H4 (cell line): ENCODE results near the gene CCNL2. TPM values are rescaled to one million over a fixed set of nuclear protein-coding genes. Genes with fewer than 3 reads are reported as not detected.
"Not testable (repeated sequence)": the region's sequence is repeated elsewhere in the genome, so short reads cannot be mapped to it uniquely, and the experiment has no call there.

Experiments used
- DNase-seq: peaks from one replicate; pipeline ENCODE4 v3.0.0-alpha.2; 2015; ENCODE audit warnings: low spot score
- total RNA-seq: library from RNA; depleted of rRNA; stranded (reverse); fragments of >200 nt; shearing (Covaris generic); gene quantifications from 2 replicates; pipeline ENCODE4 v1.2.3, GENCODE V29; 2014

The CCNL2 gene
- total RNA-seq, 1 experiment from 2014 or later = 49.4 TPM

DNA sequence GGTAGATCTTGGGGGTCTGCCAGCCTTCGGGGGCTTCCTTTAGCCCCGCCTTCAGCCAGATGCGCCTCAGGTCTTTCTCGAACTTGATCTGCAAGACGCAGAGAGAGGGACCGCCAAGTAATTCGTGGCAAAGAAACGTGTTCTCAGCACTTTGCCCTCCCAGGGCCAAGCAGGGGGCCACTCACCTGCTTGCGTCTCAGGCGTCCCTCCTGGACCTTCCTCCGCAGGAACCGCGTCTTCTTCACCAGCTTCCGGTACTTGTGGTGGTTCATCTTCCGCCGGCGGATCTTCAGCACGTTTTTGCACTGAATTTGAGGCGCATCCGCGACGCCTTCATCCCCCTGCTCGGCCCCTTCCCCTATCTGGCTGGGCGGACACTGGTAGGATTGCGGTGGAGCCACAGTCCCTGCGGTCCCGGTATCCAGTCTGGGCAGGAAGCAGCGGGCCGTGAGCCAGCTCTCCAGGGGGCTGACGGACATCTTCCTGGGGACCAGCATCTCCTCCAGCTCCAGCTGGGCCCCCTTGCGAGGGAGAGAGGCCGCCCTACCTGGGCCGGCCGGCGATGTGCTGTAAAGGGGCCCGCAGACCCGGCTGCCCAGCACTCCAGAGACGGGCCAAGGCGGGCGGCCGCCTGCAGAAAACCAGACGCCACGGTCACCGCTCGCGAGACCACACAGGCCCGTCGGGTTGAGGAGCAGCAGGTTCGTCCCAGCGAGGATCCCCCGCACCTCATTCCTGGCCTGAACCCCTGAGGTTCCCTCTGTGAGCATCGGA lies 25.1 kb downstream of the CCNL2 start:
- no peak for DNase-seq

GRCh38 chr1:1373051-1373814 lies 25.9 kb downstream of the CCNL2 start:
- DNase-seq = no peak

- DNase-seq = no peak
Observed at GRCh38 chr1:1371746-1372711, 27.1 kb downstream of the CCNL2 start.

DNA sequence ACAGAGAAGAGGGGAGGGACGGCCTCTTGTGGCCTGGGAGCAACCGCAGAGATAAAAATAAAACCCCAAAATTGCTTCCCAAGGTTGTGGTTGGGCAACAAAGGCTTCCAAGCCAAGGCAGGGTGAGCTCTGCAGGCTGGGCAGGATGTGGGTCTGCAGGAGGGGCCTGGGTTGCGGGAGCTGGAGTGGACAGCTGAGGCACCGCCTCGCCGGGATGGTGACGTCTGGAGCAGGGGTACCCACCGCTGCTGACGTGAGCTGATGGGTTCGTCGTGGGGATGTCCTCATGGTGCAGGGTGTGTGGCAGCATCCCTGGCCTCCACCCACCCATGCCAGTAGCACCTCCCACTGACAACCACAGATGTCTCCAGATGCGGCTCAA lies 27.8 kb downstream of the CCNL2 start:
- DNase-seq = no peak

DNA sequence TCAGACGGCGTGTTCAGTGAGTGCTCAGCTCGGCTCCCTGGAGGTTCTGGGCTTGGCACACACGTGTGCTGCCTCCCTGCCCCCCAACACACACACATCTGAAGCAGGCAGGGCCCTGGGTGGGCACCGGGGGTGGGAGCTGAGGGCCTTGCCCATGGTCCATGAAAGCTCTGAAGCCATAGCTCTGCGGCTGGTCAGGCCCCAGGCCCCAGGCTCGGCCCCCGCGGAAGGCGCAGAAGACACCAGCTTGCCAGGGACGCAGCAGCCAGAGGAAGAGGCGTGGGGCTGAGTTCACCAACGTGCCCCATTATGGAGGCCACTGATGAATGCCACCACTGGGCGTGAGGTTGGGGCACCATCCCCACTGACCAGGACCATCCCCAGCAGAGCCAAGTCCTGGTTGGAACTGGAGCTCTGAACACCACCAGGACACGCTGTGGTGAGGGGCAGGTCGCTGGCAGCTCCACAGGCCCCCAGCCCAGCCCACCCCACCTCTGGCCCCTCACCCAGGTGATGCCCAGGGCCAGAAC lies 28.3 kb downstream of the CCNL2 start:
- no peak for DNase-seq

DNA sequence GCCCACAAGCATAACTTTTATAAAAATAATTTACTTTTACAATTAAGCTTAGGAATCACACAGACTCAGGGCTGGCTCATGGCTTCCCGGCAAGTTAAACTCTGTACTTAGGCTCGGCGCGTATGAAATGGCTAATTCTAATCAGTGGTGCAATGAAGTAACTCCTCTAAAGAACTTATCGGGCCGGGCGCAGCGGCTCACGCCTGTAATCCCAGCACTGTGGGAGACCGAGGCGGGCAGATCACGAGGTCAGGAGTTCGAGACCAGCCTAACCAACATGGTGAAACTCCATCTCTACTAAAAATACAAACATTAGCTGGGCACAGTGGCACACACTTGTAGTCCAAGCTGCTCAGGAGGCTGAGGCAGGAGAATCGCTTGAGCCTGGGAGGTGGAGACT lies 29.0 kb downstream of the CCNL2 start:
- not testable (repeated sequence) for DNase-seq

DNA sequence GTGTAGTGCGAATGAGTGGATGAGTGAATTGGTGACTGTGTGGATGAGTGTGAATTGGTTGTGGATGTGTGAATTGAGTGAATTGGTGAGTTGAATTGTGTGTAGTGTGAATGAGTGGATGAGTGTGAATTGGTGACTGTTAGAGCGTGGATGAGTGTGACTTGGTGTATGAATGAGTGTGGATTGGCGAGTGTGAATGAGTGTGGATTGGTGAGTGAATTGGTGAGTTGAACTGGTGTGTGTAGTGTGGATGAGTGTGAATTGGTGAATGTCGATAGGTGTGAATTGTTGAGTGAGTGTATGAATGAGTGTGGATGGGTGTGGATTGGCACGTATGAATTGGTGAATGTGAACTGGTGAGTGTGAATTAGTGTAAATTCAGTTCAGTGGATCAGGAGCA lies 31.8 kb downstream of the CCNL2 start:
- no peak for DNase-seq

DNA sequence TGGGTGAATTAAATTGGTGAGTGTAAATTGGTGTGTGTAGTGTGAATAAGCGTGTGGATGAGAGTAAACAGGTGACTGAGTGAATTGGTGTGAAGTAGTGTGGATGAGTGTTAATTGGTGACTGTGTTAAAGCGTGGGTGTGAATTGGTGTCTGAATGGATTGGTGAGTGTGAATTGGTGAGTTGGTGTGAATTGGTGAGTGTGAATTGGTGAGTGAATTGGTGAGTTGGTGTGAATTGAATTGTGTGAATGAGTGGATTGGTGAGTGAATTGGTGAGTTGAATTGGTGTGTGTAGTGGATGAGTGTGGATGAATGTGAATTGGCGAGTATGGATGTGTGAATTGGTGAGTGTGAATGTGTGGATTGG lies 32.5 kb downstream of the CCNL2 start:
- no peak for DNase-seq

DNA sequence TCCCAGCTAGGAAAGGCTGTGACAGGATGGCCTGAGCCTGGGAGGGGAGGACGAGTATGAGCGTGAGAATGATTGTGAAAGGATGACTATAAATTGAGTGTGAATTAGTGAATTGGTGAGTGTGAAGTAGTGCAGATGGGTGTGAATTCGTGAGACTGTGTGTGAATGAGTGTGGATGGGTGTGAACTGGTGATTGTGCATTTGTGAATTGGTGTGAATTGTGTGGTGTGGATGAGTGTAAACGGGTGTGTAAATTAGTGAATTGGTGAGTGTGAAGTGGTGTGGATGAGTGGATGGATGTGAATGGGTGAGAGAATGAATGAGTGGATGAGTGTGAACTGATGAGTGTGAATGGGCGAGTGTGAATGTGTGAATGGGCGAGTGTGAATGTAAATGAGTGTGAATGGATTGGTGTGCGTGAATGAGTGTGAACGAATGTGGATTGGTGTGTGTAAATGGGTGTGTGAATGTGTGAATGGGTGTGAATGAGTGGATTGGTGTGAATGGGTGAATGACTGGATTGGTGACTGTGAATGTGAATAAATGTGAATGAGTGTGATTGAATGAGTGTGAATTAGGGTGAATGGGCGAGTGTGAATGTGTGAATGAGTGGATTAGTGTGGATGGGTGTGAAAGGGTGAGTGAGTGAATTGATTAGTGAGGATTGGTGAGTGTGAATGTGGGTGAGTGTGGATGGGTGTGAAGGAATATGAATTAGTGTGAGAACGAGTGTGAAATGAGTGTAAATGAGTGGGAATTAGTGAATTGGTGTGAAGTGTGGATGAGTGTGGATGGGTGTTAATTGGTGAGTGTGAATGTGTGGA lies 33.0 kb downstream of the CCNL2 start:
- DNase-seq = no peak

GRCh38 chr1:1364266-1364665 lies 34.9 kb downstream of the CCNL2 start:
- DNase-seq = no peak

- no peak for DNase-seq
Observed at GRCh38 chr1:1361982-1362423, 37.1 kb downstream of the CCNL2 start.

DNA sequence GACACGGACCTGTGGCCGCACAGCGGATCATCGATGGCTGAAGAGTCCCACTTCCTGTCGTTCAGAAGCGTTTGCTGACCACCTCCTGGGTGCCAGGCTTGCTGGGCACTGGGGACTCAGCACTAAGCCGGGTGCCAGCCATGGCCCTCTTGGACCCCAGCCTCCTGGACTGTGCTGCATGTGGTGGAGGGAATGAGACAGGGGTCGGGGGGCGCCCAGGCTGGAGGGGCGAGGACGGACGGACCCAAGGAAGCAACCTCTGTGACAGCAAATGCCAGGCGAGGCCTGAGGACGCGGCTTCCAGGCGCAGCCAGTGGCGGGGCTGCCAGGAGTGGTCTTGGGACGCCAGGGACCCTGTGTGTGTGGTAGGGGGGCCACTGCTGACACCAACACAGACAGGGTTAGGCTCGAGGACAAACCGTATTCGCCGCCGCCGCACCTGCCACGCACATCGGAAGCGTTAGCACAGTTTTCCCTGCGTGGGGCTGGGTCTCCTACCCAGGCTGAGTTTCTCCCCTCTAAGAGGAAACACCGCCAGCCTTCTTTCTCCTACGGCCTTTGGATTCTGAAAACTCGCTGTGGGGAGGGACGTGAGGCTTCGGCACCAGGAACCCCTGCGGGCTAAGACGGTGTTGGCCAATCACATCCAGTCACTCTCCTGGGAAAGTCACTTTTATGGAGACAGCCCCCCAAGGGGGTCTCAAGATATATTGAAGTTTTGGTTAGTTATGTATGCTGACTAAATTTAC lies 37.7 kb downstream of the CCNL2 start:
- DNase-seq = no peak

- DNase-seq = peak; percentile 92
Observed at GRCh38 chr1:1360506-1361169, 38.5 kb downstream of the CCNL2 start.

DNA sequence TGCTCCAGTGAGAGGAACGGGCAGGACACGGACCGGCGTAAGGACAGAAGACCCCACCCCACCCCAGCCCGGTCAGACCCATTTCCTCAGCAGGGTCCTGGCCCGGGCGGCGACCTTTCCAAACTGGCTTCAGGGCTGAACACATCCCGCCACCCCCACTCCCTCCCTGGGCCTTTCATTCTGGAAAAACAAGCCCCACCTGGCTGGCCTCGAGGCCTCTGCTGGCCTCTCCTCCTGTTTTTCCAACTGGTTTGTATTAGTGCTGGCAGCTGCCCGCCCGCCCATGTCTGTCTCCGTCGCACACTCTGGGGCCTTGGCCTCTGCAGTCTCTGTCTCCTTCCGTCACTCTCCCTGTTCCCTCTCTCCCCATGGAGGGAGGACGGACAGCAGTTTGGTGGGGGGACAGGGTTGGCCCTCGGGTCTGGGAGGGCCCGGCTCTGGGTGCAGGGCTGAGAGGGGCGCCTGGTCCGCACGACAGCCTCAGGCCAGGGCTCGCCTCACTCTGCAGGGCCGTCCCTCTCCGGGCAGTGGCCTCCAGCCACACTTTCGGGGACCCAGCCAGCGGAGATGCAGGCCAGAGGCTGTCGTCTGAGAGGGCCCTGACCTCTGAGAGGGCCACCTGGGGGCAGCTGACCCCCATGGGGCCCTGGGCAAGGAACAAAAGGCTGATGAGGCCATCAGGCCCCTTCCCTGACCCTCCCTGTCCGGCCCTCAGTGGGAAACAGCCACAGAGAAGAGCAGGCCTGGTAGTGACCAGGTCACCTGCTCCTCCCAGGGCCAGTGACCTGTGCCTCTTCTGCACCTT lies 39.3 kb downstream of the CCNL2 start:
- DNase-seq = peak; percentile 67

DNA sequence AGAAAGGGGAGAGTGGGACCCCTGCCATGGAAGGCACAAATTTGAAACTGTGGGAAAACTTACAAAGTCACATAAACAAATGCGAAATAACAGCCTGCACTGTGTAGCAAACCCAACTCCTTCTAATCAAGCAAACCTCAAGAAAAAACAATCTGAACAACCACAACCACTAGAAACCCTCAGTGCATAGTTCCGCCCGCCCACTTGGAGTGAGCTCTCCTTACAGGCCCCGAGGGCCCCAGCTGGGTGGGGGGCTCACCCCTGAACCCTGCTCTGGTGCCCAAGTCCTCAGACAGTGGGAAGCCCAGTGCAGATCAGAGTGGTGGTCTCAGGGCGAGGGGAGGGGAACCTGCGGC lies 39.8 kb downstream of the CCNL2 start:
- DNase-seq = peak; percentile 95

DNA sequence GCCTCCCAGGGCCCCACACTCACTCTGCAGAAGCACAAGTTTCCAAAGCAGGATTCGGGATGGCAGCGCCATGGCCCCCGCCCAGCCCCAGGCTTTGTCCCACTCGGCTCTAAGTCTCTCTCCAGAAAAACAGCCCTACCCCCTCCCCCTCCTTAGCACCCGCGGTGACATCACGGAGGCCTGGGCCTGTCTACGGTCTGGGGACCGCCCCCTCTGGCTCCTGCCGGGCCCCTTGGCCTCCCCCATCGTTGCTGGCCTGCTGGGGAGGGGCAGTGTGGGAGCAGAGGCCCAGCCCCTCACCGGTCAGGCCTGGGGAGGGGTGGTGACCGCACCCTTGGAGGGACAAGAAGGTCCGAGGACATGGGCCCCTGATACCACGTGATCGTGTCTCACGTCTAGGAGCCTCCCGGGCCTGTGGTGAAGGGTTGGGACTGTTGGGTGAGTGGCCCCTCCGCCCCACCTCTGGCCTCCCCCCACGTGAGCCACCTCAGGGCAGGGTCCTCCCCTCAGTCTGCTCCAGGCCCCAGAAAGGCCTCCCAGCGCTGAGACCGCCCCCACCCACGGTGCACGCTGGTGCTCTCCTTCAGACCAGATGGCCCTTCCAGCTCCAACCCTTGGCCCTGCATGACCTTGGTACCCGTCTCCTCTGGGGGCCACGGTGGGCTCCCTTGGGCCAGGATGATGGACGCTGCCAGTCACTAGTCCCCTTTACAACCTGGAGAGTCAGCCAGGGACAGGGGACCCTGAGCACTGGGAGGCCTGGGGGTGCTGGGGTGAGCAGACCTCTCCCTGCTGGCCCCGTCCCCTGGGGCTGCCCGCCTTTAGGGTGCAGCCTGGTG lies 40.5 kb downstream of the CCNL2 start, which contains the start of gene MXRA8:
MXRA8 (minus strand) TSS at position 123 of the 839 bp plus-strand sequence; CDS start at position 72, 51 bp downstream.
- DNase-seq = peak; percentile 85

- no peak for DNase-seq
Observed at GRCh38 chr1:1357871-1358432, 41.2 kb downstream of the CCNL2 start.
